H9 (cell line): Measurements from ENCODE around the gene CREB1. TPM values are rescaled to one million over a fixed set of nuclear protein-coding genes. Genes with fewer than 3 reads are reported as not detected.

Source experiments
- DNase-seq: peaks from one replicate; pipeline ENCODE4 v3.0.0-alpha.2; 2017
- H2AFZ ChIP-seq: one replicate; pipeline ENCODE4 v1.6.1; 2013; ENCODE audit warnings: mild to moderate bottlenecking, low read length, control low read depth, moderate library complexity
- H2AK5ac ChIP-seq: 2 replicates; pipeline ENCODE4 v1.6.1; 2013; ENCODE audit warnings: low read length, control low read depth, mixed read lengths; ENCODE audit not compliant: insufficient read length
- H2BK120ac ChIP-seq: one replicate; pipeline ENCODE4 v1.6.1; 2013; ENCODE audit warnings: low read depth, mild to moderate bottlenecking, low read length, control low read depth, inconsistent platforms; ENCODE audit not compliant: poor library complexity, severe bottlenecking
- H2BK12ac ChIP-seq: 2 replicates; pipeline ENCODE4 v1.6.1; 2013; ENCODE audit warnings: low read length, control low read depth, mixed read lengths, low read depth; ENCODE audit not compliant: insufficient read length
- H2BK15ac ChIP-seq: 2 replicates; pipeline ENCODE4 v1.6.1; 2013; ENCODE audit warnings: low read depth, low read length, control low read depth
- H2BK20ac ChIP-seq: one replicate; pipeline ENCODE4 v1.6.1; 2013; ENCODE audit warnings: low read depth, mild to moderate bottlenecking, low read length, control low read depth, inconsistent platforms; ENCODE audit not compliant: poor library complexity, severe bottlenecking
- H2BK5ac ChIP-seq: 2 replicates; pipeline ENCODE4 v1.6.1; 2013; ENCODE audit warnings: low read length, control low read depth, mixed read lengths; ENCODE audit not compliant: insufficient read length
- H3K14ac ChIP-seq: 2 replicates; pipeline ENCODE4 v1.6.1; 2013; ENCODE audit warnings: low read length, control low read depth; ENCODE audit not compliant: insufficient read depth
- H3K18ac ChIP-seq: 2 replicates; pipeline ENCODE4 v1.6.1; 2013; ENCODE audit warnings: low read depth, mild to moderate bottlenecking, mixed read lengths, low read length, control low read depth; ENCODE audit not compliant: insufficient read length
- H3K23ac ChIP-seq: 2 replicates; pipeline ENCODE4 v1.6.1; 2013; ENCODE audit warnings: low read length, control low read depth, mixed read lengths, low read depth; ENCODE audit not compliant: insufficient read length
- H3K23me2 ChIP-seq: 2 replicates; pipeline ENCODE4 v1.6.1; 2013; ENCODE audit warnings: low read depth, mild to moderate bottlenecking, mixed read lengths, low read length, control low read depth; ENCODE audit not compliant: insufficient read length, poor library complexity, severe bottlenecking
- H3K27ac ChIP-seq: 2 replicates; pipeline ENCODE4 v1.5.1; 2013; ENCODE audit warnings: low read length, control low read depth, mixed read lengths, low read depth; ENCODE audit not compliant: insufficient read length
- H3K27me3 ChIP-seq: 2 replicates; pipeline ENCODE4 v1.6.1; 2013; ENCODE audit warnings: low read length, control low read depth, inconsistent platforms; ENCODE audit not compliant: insufficient read depth
- H3K4ac ChIP-seq: 2 replicates; pipeline ENCODE4 v1.6.1; 2013; ENCODE audit warnings: low read depth, mild to moderate bottlenecking, control low read depth, inconsistent platforms, low read length, moderate library complexity
- H3K4me1 ChIP-seq: 2 replicates; pipeline ENCODE4 v1.6.1; 2013; ENCODE audit warnings: low read length, control low read depth, inconsistent platforms; ENCODE audit not compliant: insufficient read depth
- H3K4me2 ChIP-seq: 2 replicates; pipeline ENCODE4 v1.6.1; 2013; ENCODE audit warnings: low read length, control low read depth, mixed read lengths; ENCODE audit not compliant: insufficient read length, insufficient read depth
- H3K56ac ChIP-seq: 2 replicates; pipeline ENCODE4 v1.6.1; 2013; ENCODE audit warnings: low read depth, mild to moderate bottlenecking, mixed read lengths, low read length, control low read depth; ENCODE audit not compliant: insufficient read length
- H3K79me1 ChIP-seq: 2 replicates; pipeline ENCODE4 v1.6.1; 2013; ENCODE audit warnings: low read depth, mild to moderate bottlenecking, moderate library complexity, low read length, control low read depth, inconsistent platforms; ENCODE audit not compliant: insufficient read depth, poor library complexity, severe bottlenecking
- H3K79me2 ChIP-seq: 2 replicates; pipeline ENCODE4 v1.6.1; 2013; ENCODE audit warnings: low read length, control low read depth, inconsistent platforms; ENCODE audit not compliant: insufficient read depth
- H3K9ac ChIP-seq: 2 replicates; pipeline ENCODE4 v1.6.1; 2013; ENCODE audit warnings: low read length, control low read depth, mixed read lengths; ENCODE audit not compliant: insufficient read length; ENCODE audit errors: extremely low read depth
- H3K9me3 ChIP-seq: one replicate; pipeline ENCODE4 v1.6.1; 2013; ENCODE audit warnings: low read depth, low read length, inconsistent platforms; ENCODE audit not compliant: control insufficient read depth
- H3T11ph ChIP-seq: one replicate; pipeline ENCODE4 v1.6.1; 2013; ENCODE audit warnings: mild to moderate bottlenecking, low read length, control low read depth, inconsistent platforms
- H4K20me1 ChIP-seq: one replicate; pipeline ENCODE4 v1.6.1; 2013; ENCODE audit not compliant: control insufficient read depth, insufficient read length, insufficient read depth
- H4K5ac ChIP-seq: 2 replicates; pipeline ENCODE4 v1.6.1; 2013; ENCODE audit warnings: low read depth, mild to moderate bottlenecking, mixed read lengths, low read length, control low read depth; ENCODE audit not compliant: insufficient read length
- H4K8ac ChIP-seq: replicated peaks from 2 replicates; pipeline ENCODE4 v1.6.1; 2013; ENCODE audit warnings: low read length, control low read depth, mixed read lengths, low read depth; ENCODE audit not compliant: insufficient read length
- H4K91ac ChIP-seq: 2 replicates; pipeline ENCODE4 v1.6.1; 2013; ENCODE audit warnings: low read depth, mild to moderate bottlenecking, moderate library complexity, mixed read lengths, low read length, control low read depth; ENCODE audit not compliant: insufficient read length
- H3K27ac Mint-ChIP-seq, 3 experiments: 2 replicates in 2 of 3; 3 replicates in 1 of 3; pipeline ENCODE4 v1.8.0; 2020 to 2021; ENCODE audit warnings: mixed read lengths in 3 of 3, mild to moderate bottlenecking in 1 of 3, moderate library complexity in 1 of 3
- H3K27me3 Mint-ChIP-seq: 2 replicates; pipeline ENCODE4 v1.8.0; 2021; ENCODE audit warnings: low read depth, mild to moderate bottlenecking, moderate library complexity, mixed read lengths
- H3K36me3 Mint-ChIP-seq, 3 experiments: 2 replicates in 2 of 3; 3 replicates in 1 of 3; pipeline ENCODE4 v1.8.0; 2020 to 2021; ENCODE audit warnings: low read depth in 3 of 3, mixed read lengths in 3 of 3; ENCODE audit not compliant: insufficient read depth in 1 of 3
- H3K4me1 Mint-ChIP-seq, 2 experiments: 2 replicates each; pipeline ENCODE4 v1.8.0; 2020; ENCODE audit warnings: mixed read lengths in 2 of 2
- H3K4me3 Mint-ChIP-seq, 2 experiments: 2 replicates in 1 of 2; 3 replicates in 1 of 2; pipeline ENCODE4 v1.8.0; 2020 to 2021; ENCODE audit warnings: mild to moderate bottlenecking in 2 of 2, mixed read lengths in 2 of 2, moderate library complexity in 1 of 2
- H3K9me3 Mint-ChIP-seq, 2 experiments: 2 replicates in 1 of 2; 3 replicates in 1 of 2; pipeline ENCODE4 v1.8.0; 2020; ENCODE audit warnings: mild to moderate bottlenecking in 2 of 2, mixed read lengths in 2 of 2, moderate library complexity in 1 of 2
- WGBS: extraction: QIAGEN DNeasy Blood & Tissue Kit; methylation state at CpG from one replicate; pipeline ENCODE4 v1.1.7; 2013; ENCODE audit warnings: missing lambda C conversion rate, low lambda C conversion rate, mixed read lengths; ENCODE audit not compliant: insufficient read length; ENCODE audit errors: extremely low coverage; 5-methylcytosine and 5-hydroxymethylcytosine counted together
- total RNA-seq: library from RNA; stranded (reverse); gene quantifications from 2 replicates; pipeline ENCODE4 v1.2.1, GENCODE V29; 2021
- TF ChIP-seq, protein P1 (sequence below): fragments of 200-600 bp; sonication (generic); conservative IDR thresholded peaks from 3 replicates; pipeline ENCODE4 v1.8.0; 2021; ENCODE audit warnings: antibody characterized with exemption, mild to moderate bottlenecking

Gene CREB1
- total RNA-seq, 1 experiment from 2014 or later, result 103 TPM

DNA sequence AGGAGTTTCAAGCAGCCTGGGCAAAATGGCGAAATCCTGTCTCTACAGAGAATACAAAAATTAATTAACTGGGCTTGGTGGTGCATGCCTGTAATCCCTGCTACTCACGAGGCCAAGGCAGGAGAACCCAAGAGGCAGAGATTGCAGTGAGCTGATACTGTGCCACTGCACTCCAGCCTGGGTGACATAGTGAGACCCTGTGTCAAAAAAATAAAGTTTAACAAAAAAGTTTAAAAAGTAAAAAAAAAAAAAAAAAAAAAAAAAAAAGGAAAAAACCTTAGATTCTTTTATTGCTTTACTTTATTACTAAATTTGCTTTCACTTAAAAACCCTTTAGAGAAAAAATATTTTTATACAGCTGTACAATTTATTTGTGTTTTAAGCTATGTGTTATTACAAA is 10.7 kb downstream of the CREB1 start:
- Histone ChIP-seq H3K4ac (no peak overlapping the region), H2BK120ac (no peak overlapping the region), H2BK20ac (no peak overlapping the region), H3T11ph (no peak overlapping the region), H2BK12ac (no peak overlapping the region), H3K27me3 (no peaks in the 10 kb centered on the region), H4K20me1 (no peaks in the 10 kb centered on the region), H3K23ac (no peak overlapping the region), H2AFZ (no peak overlapping the region), H2AK5ac (no peak overlapping the region), H3K79me2 (peaks cover 44% of the 10 kb centered on the region; the same call in 1 of the 2 replicates), H4K5ac (no peak overlapping the region), H3K4me2 (no peak overlapping the region), H3K56ac (no peak overlapping the region), H3K79me1 (peaks cover 4% of the 10 kb centered on the region), H3K9ac (no peak overlapping the region), H3K23me2 (no peaks in the 10 kb centered on the region), H4K8ac (no peak overlapping the region), H4K91ac (no peak overlapping the region), H3K27ac (no peak overlapping the region), H3K18ac (no peak overlapping the region), H2BK5ac (no peak overlapping the region), H3K14ac (no peak overlapping the region), H3K4me1 (no peaks in the 10 kb centered on the region; the same call in 1 of the 2 replicates), H2BK15ac (no peak overlapping the region), H3K9me3 (no peaks in the 10 kb centered on the region)
- TF ChIP-seq, protein P1, sequence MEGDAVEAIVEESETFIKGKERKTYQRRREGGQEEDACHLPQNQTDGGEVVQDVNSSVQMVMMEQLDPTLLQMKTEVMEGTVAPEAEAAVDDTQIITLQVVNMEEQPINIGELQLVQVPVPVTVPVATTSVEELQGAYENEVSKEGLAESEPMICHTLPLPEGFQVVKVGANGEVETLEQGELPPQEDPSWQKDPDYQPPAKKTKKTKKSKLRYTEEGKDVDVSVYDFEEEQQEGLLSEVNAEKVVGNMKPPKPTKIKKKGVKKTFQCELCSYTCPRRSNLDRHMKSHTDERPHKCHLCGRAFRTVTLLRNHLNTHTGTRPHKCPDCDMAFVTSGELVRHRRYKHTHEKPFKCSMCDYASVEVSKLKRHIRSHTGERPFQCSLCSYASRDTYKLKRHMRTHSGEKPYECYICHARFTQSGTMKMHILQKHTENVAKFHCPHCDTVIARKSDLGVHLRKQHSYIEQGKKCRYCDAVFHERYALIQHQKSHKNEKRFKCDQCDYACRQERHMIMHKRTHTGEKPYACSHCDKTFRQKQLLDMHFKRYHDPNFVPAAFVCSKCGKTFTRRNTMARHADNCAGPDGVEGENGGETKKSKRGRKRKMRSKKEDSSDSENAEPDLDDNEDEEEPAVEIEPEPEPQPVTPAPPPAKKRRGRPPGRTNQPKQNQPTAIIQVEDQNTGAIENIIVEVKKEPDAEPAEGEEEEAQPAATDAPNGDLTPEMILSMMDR, result no peak
- no peak for DNase-seq
- Mint-ChIP-seq H3K4me3 (no peak overlapping the region), H3K36me3 (peaks cover 9 to 14% (median 13%) of the 10 kb centered on the region in 3 experiments; a peak in 6 of 7 replicates), H3K27me3 (no peaks in the 10 kb centered on the region), H3K4me1 (peaks cover 11 to 19% of the 10 kb centered on the region in 2 experiments), H3K9me3 (no peaks in the 10 kb centered on the region), H3K27ac (peak overlapping the region in 1 of 3 experiments; percentile 18; a peak in 1 of 7 replicates)
- WGBS, result no CpG with 5 or more reads among the region's 2 CpGs
